ENCODE results near the gene SBNO1.

DNA sequence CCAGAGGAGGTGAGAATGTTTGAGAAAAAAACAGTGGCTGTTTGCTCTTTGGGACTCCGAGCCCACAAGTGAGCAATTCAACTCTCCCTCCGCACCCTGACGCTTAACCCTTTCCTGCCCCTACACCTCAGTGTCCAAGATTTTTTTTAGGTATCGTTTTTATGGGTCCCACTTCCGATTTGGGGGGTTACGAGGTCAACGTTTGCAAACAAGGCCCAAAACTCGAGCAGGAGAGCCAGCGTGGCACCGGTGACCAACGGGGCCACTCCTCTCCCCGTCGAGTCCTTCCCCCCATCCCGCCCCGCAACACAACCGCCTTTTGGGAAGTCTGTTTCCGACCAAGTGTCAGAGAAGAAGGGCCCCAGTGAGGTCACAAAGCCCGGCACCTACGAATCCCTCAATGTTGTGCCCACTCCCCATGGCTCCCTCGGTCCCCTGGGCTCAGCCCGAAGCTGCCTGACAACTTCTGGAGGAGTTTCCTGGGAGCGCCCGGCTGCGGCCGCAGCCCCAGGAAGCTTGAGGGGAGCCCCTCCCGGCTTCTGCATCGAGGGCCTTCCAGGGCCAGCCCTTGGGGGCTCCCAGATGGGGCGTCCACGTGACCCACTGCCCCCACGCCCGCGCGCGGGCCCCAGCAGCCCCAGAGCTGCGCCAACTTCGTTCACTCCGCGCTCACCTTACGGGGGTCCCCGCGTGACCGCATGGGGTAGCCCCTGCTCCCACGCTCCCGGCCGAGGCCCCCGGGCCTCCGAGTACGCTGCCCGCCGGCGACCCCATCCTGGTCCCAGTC lies 94.2 kb downstream of the SBNO1 start:
- TF ChIP-seq, protein P1, sequence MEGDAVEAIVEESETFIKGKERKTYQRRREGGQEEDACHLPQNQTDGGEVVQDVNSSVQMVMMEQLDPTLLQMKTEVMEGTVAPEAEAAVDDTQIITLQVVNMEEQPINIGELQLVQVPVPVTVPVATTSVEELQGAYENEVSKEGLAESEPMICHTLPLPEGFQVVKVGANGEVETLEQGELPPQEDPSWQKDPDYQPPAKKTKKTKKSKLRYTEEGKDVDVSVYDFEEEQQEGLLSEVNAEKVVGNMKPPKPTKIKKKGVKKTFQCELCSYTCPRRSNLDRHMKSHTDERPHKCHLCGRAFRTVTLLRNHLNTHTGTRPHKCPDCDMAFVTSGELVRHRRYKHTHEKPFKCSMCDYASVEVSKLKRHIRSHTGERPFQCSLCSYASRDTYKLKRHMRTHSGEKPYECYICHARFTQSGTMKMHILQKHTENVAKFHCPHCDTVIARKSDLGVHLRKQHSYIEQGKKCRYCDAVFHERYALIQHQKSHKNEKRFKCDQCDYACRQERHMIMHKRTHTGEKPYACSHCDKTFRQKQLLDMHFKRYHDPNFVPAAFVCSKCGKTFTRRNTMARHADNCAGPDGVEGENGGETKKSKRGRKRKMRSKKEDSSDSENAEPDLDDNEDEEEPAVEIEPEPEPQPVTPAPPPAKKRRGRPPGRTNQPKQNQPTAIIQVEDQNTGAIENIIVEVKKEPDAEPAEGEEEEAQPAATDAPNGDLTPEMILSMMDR (conservative IDR thresholded peaks at IDR 0.05; ENCODE audit: low read length) = no peak
- no peak for TF ChIP-seq EZH2phosphoT487 (IDR thresholded peaks at IDR 0.05; ENCODE audit: borderline replicate concordance)

All from Loucy (cell line).